K562 (cell line): ENCODE results near the gene PTPN18. TPM values are rescaled to one million over a fixed set of nuclear protein-coding genes. Genes with fewer than 3 reads are reported as not detected.

Experiments used
- CCNT2 ChIP-seq: IDR thresholded peaks from 2 replicates; pipeline ENCODE4 v1.6.1; 2011; ENCODE audit warnings: borderline replicate concordance, low read depth, mild to moderate bottlenecking, moderate library complexity, mixed read lengths, low read length; ENCODE audit not compliant: insufficient read length; ENCODE audit errors: extremely low read depth
- ZHX1 ChIP-seq: fragments of 150-350 bp; conservative IDR thresholded peaks from 2 replicates; pipeline ENCODE4 v1.6.1; 2014; ENCODE audit warnings: low read length
- ZNF174 ChIP-seq: fragments of 250-450 bp; sonication (Bioruptor Pico); IDR thresholded peaks from 2 replicates; pipeline ENCODE4 v1.4.0; 2020; ENCODE audit warnings: mild to moderate bottlenecking
- ZNF407 ChIP-seq: fragments of 450-650 bp; IDR thresholded peaks from 2 replicates; pipeline ENCODE4 v1.6.1; 2016; ENCODE audit warnings: low read depth
- polyA plus RNA-seq, 8 experiments: library from polyadenylated mRNA; depleted of rRNA in 4 of 8; stranded (reverse) in 5 of 8; unstranded in 3 of 8; fragments of >200 nt; fragmentation: Nextera tagmentation in 2 of 8; fragmentation: Illumina TruSeq in 1 of 8; extraction: Ambion mirVana in 2 of 8; extraction: Trizol in 1 of 8; gene quantifications; 2 replicates each; pipeline versions ENCODE4 v1.2.1 to v1.2.3, GENCODE V29; 2011 to 2014; ENCODE audit warnings: inconsistent platforms in 1 of 8, missing spikeins in 1 of 8
- total RNA-seq, 7 experiments: library from RNA; depleted of rRNA in 6 of 7; stranded (reverse); fragments of >200 nt in 6 of 7; fragmentation: Illumina TruSeq in 2 of 7; extraction: Trizol in 2 of 7; gene quantifications; 2 replicates each; pipeline versions ENCODE4 v1.2.1 to v1.2.3, GENCODE V29; 2011 to 2021; ENCODE audit warnings: low replicate concordance in 1 of 7

PTPN18 gene
- total and polyA plus RNA-seq, 9 of the 15 experiments (the other 6 are each of a cell fraction or from before 2014, with no cell fraction given) = 11.6 to 90.7 (median 49.6) TPM

GRCh38 chr2:130372833-130373807, 17.3 kb downstream of the PTPN18 start (continued):
- no peak for TF ChIP-seq ZNF407
- TF ChIP-seq CCNT2 = no peak
- no peak for TF ChIP-seq ZNF174 (CRISPR knock-in tag)
- no peak for TF ChIP-seq ZHX1
- TF ChIP-seq, all 486 proteins: peak for 24
